Keratinocyte (primary cell): Measurements from ENCODE around the gene LIMA1. TPM values are rescaled to one million over a fixed set of nuclear protein-coding genes. Genes with fewer than 3 reads are reported as not detected.
A peak's percentile ranks its signal among the peaks of the same experiment; 100 is the strongest.

Source experiments
- DNase-seq: peaks from one replicate; pipeline ENCODE4 v3.0.0-alpha.2; 2011; ENCODE audit warnings: low read depth, missing footprints, low spot score
- FAIRE-seq: peaks from 2 replicates; lab custom pipeline; 2011; peaks lifted over from hg19 to GRCh38; lab: Jason Lieb, UNC
- H2AFZ ChIP-seq: 2 replicates; pipeline ENCODE4 v1.6.0; 2012; ENCODE audit warnings: low read length, control low read depth, inconsistent platforms; ENCODE audit not compliant: control insufficient read depth
- H3K27ac ChIP-seq: 2 replicates; pipeline ENCODE4 v1.5.1; 2011; ENCODE audit warnings: low read length; ENCODE audit not compliant: control insufficient read depth, insufficient read depth
- H3K27me3 ChIP-seq: 3 replicates; pipeline ENCODE4 v1.6.0; 2011; ENCODE audit warnings: low read length; ENCODE audit not compliant: control insufficient read depth, insufficient read depth; ENCODE audit errors: extremely low read depth
- H3K36me3 ChIP-seq, 2 experiments: 2 replicates in 1 of 2; 3 replicates in 1 of 2; pipeline ENCODE4 v1.5.1; 2011; ENCODE audit warnings: low read length in 2 of 2, mild to moderate bottlenecking in 1 of 2; ENCODE audit not compliant: control insufficient read depth in 2 of 2, insufficient read depth in 2 of 2; ENCODE audit errors: extremely low read depth in 1 of 2
- H3K4me1 ChIP-seq: 3 replicates; pipeline ENCODE4 v1.5.1; 2011; ENCODE audit warnings: low read length; ENCODE audit not compliant: control insufficient read depth, insufficient read depth; ENCODE audit errors: extremely low read depth
- H3K4me2 ChIP-seq: 3 replicates; pipeline ENCODE4 v1.6.0; 2011; ENCODE audit warnings: low read depth, low read length; ENCODE audit not compliant: control insufficient read depth, insufficient read depth; ENCODE audit errors: extremely low read depth
- H3K4me3 ChIP-seq, 3 experiments: fragments of 200-600 bp in 1 of 3; sonication (generic) in 1 of 3; 2 replicates in 2 of 3; 3 replicates in 1 of 3; pipeline ENCODE4 v1.5.1; 2011 to 2016; ENCODE audit warnings: low read length in 3 of 3, mild to moderate bottlenecking in 3 of 3, control low read depth in 2 of 3, inconsistent platforms in 1 of 3, low read depth in 1 of 3, mixed read lengths in 1 of 3, mixed run types in 1 of 3, moderate library complexity in 1 of 3; ENCODE audit not compliant: control insufficient read depth in 2 of 3, insufficient read depth in 2 of 3; ENCODE audit errors: extremely low read depth in 1 of 3
- H3K79me2 ChIP-seq: 2 replicates; pipeline ENCODE4 v1.6.0; 2012; ENCODE audit warnings: low read length; ENCODE audit not compliant: control insufficient read depth, insufficient read depth
- H3K9ac ChIP-seq: 3 replicates; pipeline ENCODE4 v1.6.0; 2011; ENCODE audit warnings: low read length; ENCODE audit not compliant: control insufficient read depth, insufficient read depth; ENCODE audit errors: extremely low read depth
- H3K9me1 ChIP-seq: 3 replicates; pipeline ENCODE4 v1.6.0; 2011; ENCODE audit warnings: low read length; ENCODE audit not compliant: control insufficient read depth, insufficient read depth; ENCODE audit errors: extremely low read depth
- H3K9me3 ChIP-seq: 2 replicates; pipeline ENCODE4 v1.5.1; 2012; ENCODE audit warnings: low read depth, low read length; ENCODE audit not compliant: control insufficient read depth
- H4K20me1 ChIP-seq: 3 replicates; pipeline ENCODE4 v1.6.0; 2011; ENCODE audit warnings: low read length; ENCODE audit not compliant: control insufficient read depth, insufficient read depth; ENCODE audit errors: extremely low read depth
- CTCF ChIP-seq, 3 experiments: IDR thresholded peaks in 1 of 3; conservative IDR thresholded peaks in 1 of 3; optimal IDR thresholded peaks in 1 of 3; 2 replicates in 2 of 3; 3 replicates in 1 of 3; pipeline versions ENCODE3 to v1.5.1; 2011; ENCODE audit warnings: low read length in 3 of 3, mild to moderate bottlenecking in 3 of 3, moderate library complexity in 2 of 3, control low read depth in 1 of 3, inconsistent platforms in 1 of 3; ENCODE audit not compliant: insufficient read depth in 2 of 3; ENCODE audit errors: extremely low read depth in 1 of 3
- EZH2 ChIP-seq: IDR thresholded peaks from one replicate; pipeline ENCODE4 v1.6.1; 2012; ENCODE audit warnings: inconsistent platforms, mild to moderate bottlenecking, low read length, moderate library complexity
- dilution Hi-C: fragments of 300-500 bp; cut with MboI; formaldehyde crosslinking; loops from one replicate; pipeline ENCODE4 v1.7.0; 2020; ENCODE audit warnings: low sequenced_read_pairs; ENCODE audit not compliant: extremely low pct_ligation_motif_present
- polyA plus RNA-seq, 5 experiments: library from polyadenylated mRNA; depleted of rRNA in 3 of 5; stranded (reverse) in 3 of 5; stranded (forward) in 1 of 5; unstranded in 1 of 5; fragments of >200 nt; gene quantifications; 1 replicate in 1 of 5; 2 replicates in 3 of 5; 3 replicates in 1 of 5; pipeline versions ENCODE4 v1.2.1 to v1.2.3, GENCODE V29; 2011 to 2012; ENCODE audit warnings: missing spikeins in 2 of 5, low read depth in 1 of 5, low replicate concordance in 1 of 5

Gene LIMA1
- polyA plus RNA-seq, 1 donor (not counting 4 experiments of a cell fraction or from before 2014, with no cell fraction given): 510 TPM

DNA sequence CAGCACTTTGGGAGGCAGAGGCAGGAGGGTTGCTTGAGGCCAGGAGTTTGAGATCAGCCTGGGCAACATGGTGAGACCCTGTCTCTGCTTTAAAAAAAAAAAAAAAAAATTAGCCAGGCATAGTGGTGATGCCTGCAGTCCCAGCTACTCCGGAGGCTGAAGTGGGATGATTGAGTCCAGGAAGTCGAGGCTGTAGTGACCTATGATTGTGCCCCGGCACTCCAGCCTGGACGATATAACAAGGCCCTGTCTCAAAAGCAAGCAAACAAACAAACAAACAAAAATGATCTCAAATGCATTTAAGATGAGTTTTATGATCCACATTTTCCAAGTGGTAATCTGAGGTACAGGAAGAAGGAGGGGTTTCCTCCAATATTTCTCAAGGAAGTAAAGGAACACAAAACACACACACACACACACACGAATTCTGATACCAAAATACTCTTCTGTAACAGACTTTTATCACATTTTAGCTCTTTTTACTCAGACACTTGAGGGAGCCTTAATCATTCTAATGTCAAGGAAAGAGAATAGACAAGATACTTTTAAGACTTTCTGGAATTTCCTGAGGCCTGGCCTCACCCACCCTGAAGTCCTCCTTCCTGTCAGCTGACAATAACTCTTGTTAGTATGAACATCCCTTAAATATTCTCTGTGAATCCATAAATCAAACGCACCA lies 71.8 kb downstream of the LIMA1 start:
- H3K36me3 ChIP-seq: peaks cover 4 to 18% of the 10 kb centered on the region in 2 experiments
- peak overlapping the region in 1 of 3 experiments; percentile 17 for H3K4me3 ChIP-seq
- H3K27me3 ChIP-seq: no peaks in the 10 kb centered on the region
- no peaks in the 10 kb centered on the region for H3K9me3 ChIP-seq
- no peaks in the 10 kb centered on the region for H3K9me1 ChIP-seq
- no peak overlapping the region for H2AFZ ChIP-seq
- H3K27ac ChIP-seq: peak overlapping the region; percentile 75
- FAIRE-seq: no peak
- dilution Hi-C loops: no loop called here
- H3K4me2 ChIP-seq: peak overlapping the region; percentile 72
- no peak for TF ChIP-seq CTCF (optimal IDR thresholded peaks at IDR 0.05 in 1 of 3, IDR thresholded peaks at IDR 0.05 in 1 of 3, conservative IDR thresholded peaks at IDR 0.05 in 1 of 3; ENCODE audit: extremely low read depth in 1 of 3, insufficient read depth in 2 of 3, low read length in 3 of 3)
- TF ChIP-seq EZH2: no peak
- H3K79me2 ChIP-seq: peaks cover 83% of the 10 kb centered on the region
- H4K20me1 ChIP-seq: peaks cover 10% of the 10 kb centered on the region
- no peak for DNase-seq
- H3K4me1 ChIP-seq: peaks cover 75% of the 10 kb centered on the region
- peak overlapping the region; percentile 50 for H3K9ac ChIP-seq

GRCh38 chr12:50207424-50207823 lies 75.9 kb downstream of the LIMA1 start:
- FAIRE-seq (no peak), DNase-seq (no peak)
- no peaks in the 10 kb centered on the region for H3K27me3 ChIP-seq
- peaks cover 13 to 30% of the 10 kb centered on the region in 2 experiments for H3K36me3 ChIP-seq
- no peaks in the 10 kb centered on the region for H3K9me1 ChIP-seq
- H3K27ac ChIP-seq: peak overlapping the region; percentile 10
- peaks cover 72% of the 10 kb centered on the region for H3K79me2 ChIP-seq
- no peak overlapping the region for H3K4me2 ChIP-seq
- TF ChIP-seq EZH2 (no peak), CTCF (optimal IDR thresholded peaks at IDR 0.05 in 1 of 3, IDR thresholded peaks at IDR 0.05 in 1 of 3, conservative IDR thresholded peaks at IDR 0.05 in 1 of 3; ENCODE audit: extremely low read depth in 1 of 3, insufficient read depth in 2 of 3, low read length in 3 of 3) (no peak)
- no peak overlapping the region for H3K9ac ChIP-seq
- dilution Hi-C loops: no loop called here
- H3K4me1 ChIP-seq: peaks cover 81% of the 10 kb centered on the region
- no peak overlapping the region for H2AFZ ChIP-seq
- no peak overlapping the region for H3K4me3 ChIP-seq
- H4K20me1 ChIP-seq: no peaks in the 10 kb centered on the region
- H3K9me3 ChIP-seq: no peaks in the 10 kb centered on the region
